ENCODE measurements around the gene FAM156A. TPM values are rescaled to one million over a fixed set of nuclear protein-coding genes. Genes with fewer than 3 reads are reported as not detected.
"Not testable (repeated sequence)": the region's sequence is repeated elsewhere in the genome, so short reads cannot be mapped to it uniquely, and the experiment has no call there.

FAM156A gene
- total and polyA plus RNA-seq, 10 donors, result 9.0 to 29.7 (median 21.5) TPM

GRCh38 chrX:52933976-52934703 is 24.2 kb downstream of the FAM156A start:
- Histone ChIP-seq H3K27me3 (replicated peaks in 1 of 7) (no peaks in the 10 kb centered on the region), H3K4me3 (peak overlapping the region; percentile 34 to 77 (median 52)), H3K27ac (peak overlapping the region; percentile 90 to 98 (median 94)), H3K36me3 (no peaks in the 10 kb centered on the region), H3K4me1 (peaks cover 0 to 10% (median 6%) of the 10 kb centered on the region in 6 donors), H3K9me3 (peaks cover 0 to 3% (median 0%) of the 10 kb centered on the region in 8 donors)
- intact Hi-C loops (cut with DNase I; ENCODE audit: low total_unique reads), result no loop called here
- no peak for DNase-seq
- 4 to 10% (median 5%) methylated on average over 25 to 27 of the region's 27 CpGs for WGBS, 5 donors
- TF ChIP-seq POLR2AphosphoS5 (IDR thresholded peaks at IDR 0.05) (no peak), POLR2A (IDR thresholded peaks at IDR 0.05) (no peak), CTCF (IDR thresholded peaks at IDR 0.05 in 8 of 11, conservative IDR thresholded peaks at IDR 0.05 in 3 of 11) (no peak)

- intact Hi-C loops (cut with DNase I; ENCODE audit: low total_unique reads), result no loop called here
- H3K4me1 ChIP-seq, result peaks cover 0 to 10% (median 6%) of the 10 kb centered on the region in 6 donors
- peaks cover 0 to 3% (median 0%) of the 10 kb centered on the region in 8 donors for H3K9me3 ChIP-seq
- no peak overlapping the region for H3K27ac ChIP-seq
- DNase-seq, result no peak
- no peak for TF ChIP-seq CTCF (IDR thresholded peaks at IDR 0.05 in 8 of 11, conservative IDR thresholded peaks at IDR 0.05 in 3 of 11)
- no peak for TF ChIP-seq POLR2AphosphoS5 (IDR thresholded peaks at IDR 0.05)
- no peak for TF ChIP-seq POLR2A (IDR thresholded peaks at IDR 0.05)
- H3K27me3 ChIP-seq (replicated peaks in 1 of 7), result no peaks in the 10 kb centered on the region
- 76 to 100% (median 97%) methylated on average over 2 of the region's 2 CpGs for WGBS, 5 donors
- no peak overlapping the region for H3K4me3 ChIP-seq
- H3K36me3 ChIP-seq, result no peaks in the 10 kb centered on the region
Measured at GRCh38 chrX:52933213-52933612, 25.1 kb downstream of the FAM156A start.

GRCh38 chrX:52930214-52930613 is 28.1 kb downstream of the FAM156A start:
- H3K27ac ChIP-seq; H3K9me3 ChIP-seq; DNase-seq; H3K36me3 ChIP-seq; H3K4me1 ChIP-seq; intact Hi-C loops (cut with DNase I; ENCODE audit: low total_unique reads); H3K4me3 ChIP-seq: not testable (repeated sequence)
- H3K27me3 ChIP-seq (replicated peaks in 1 of 7), result peaks cover 0 to 10% (median 0%) of the 10 kb centered on the region in 7 donors
- 76 to 98% (median 89%) methylated on average over 6 of the region's 6 CpGs for WGBS, 5 donors

GRCh38 chrX:52923781-52924241 is 34.5 kb downstream of the FAM156A start:
- TF ChIP-seq POLR2A (IDR thresholded peaks at IDR 0.05) (no peak), CTCF (IDR thresholded peaks at IDR 0.05 in 8 of 11, conservative IDR thresholded peaks at IDR 0.05 in 3 of 11) (no peak), POLR2AphosphoS5 (IDR thresholded peaks at IDR 0.05) (no peak)
- intact Hi-C loops (cut with DNase I; ENCODE audit: low total_unique reads), result no loop called here
- Histone ChIP-seq H3K9me3 (no peaks in the 10 kb centered on the region), H3K36me3 (no peaks in the 10 kb centered on the region), H3K27ac (peak overlapping the region in 5 of 8 donors; percentile 7 to 61 (median 57)), H3K4me3 (peak overlapping the region in 1 of 8 donors; percentile 29), H3K27me3 (replicated peaks in 1 of 7) (peaks cover 0 to 10% (median 0%) of the 10 kb centered on the region in 7 donors), H3K4me1 (peaks cover 0 to 34% (median 22%) of the 10 kb centered on the region in 6 donors)
- WGBS, 5 donors, result 20 to 42% (median 39%) methylated on average over 4 of the region's 4 CpGs
- DNase-seq, result peak; percentile 70

- H3K4me3 ChIP-seq; intact Hi-C loops (cut with DNase I; ENCODE audit: low total_unique reads); H3K27ac ChIP-seq; H3K9me3 ChIP-seq; DNase-seq; H3K27me3 ChIP-seq (replicated peaks in 1 of 7); H3K4me1 ChIP-seq; H3K36me3 ChIP-seq: not testable (repeated sequence)
- WGBS, 5 donors, result no CpG with 5 or more reads among the region's 3 CpGs
Measured at GRCh38 chrX:52914704-52915103, 43.6 kb downstream of the FAM156A start.

GRCh38 chrX:52913681-52914080 is 44.6 kb downstream of the FAM156A start:
- H3K4me1 ChIP-seq; DNase-seq; H3K9me3 ChIP-seq; H3K27ac ChIP-seq; intact Hi-C loops (cut with DNase I; ENCODE audit: low total_unique reads); H3K27me3 ChIP-seq (replicated peaks in 1 of 7); H3K4me3 ChIP-seq; H3K36me3 ChIP-seq: not testable (repeated sequence)
- WGBS, 5 donors, result no CpG with 5 or more reads among the region's 9 CpGs

GRCh38 chrX:52909313-52909969 is 48.9 kb downstream of the FAM156A start:
- DNase-seq; H3K4me3 ChIP-seq; H3K9me3 ChIP-seq; H3K4me1 ChIP-seq; H3K27ac ChIP-seq; H3K36me3 ChIP-seq; H3K27me3 ChIP-seq (replicated peaks in 1 of 7); intact Hi-C loops (cut with DNase I; ENCODE audit: low total_unique reads): not testable (repeated sequence)
- WGBS, 5 donors, result no CpG with 5 or more reads among the region's 12 CpGs

All from spleen (tissue), 11 donors.